ENCODE results near the gene GEN1. TPM values are rescaled to one million over a fixed set of nuclear protein-coding genes. Genes with fewer than 3 reads are reported as not detected.

The GEN1 gene
- total RNA-seq, 1 donor from 2014 or later = 43.5 TPM

DNA sequence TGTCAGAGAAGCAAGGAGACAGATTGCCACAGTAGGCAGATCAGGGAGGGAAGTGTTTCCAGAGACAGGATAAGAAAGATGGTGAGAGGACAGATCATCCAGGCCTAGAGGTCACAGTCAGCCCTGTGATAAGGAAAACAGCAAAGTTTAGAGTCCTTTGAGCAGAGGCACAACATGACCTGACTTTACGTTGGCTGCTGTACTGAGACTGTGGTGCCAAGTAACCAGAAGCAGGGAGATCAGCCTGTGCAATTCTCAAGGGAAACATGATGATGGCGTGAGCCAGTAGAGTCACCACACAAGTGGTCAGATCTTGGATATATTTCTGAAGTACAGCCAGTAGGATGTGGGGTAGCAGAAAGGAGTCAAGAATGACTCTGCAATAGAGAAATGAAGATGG is 44.0 kb upstream of the GEN1 start:
- H3K4me1 Mint-ChIP-seq = no peaks in the 10 kb centered on the region
- Histone ChIP-seq H3K9me3 (ENCODE audit: low read depth) (no peaks in the 10 kb centered on the region), H4K20me1 (ENCODE audit: low read depth) (no peaks in the 10 kb centered on the region), H3K79me2 (ENCODE audit: low read depth) (no peaks in the 10 kb centered on the region), H3K4me1 (peaks cover 5% of the 10 kb centered on the region), H3K9ac (no peak overlapping the region), H3K27ac (no peak overlapping the region), H3K27me3 (no peaks in the 10 kb centered on the region), H3K4me2 (no peak overlapping the region), H2AFZ (replicated peaks) (no peak overlapping the region), H3K36me3 (peaks cover 25% of the 10 kb centered on the region), H3F3A (ENCODE audit: low read depth) (no peaks in the 10 kb centered on the region), H3K4me3 (no peak overlapping the region)
- TF ChIP-seq EZH2 (IDR thresholded peaks at IDR 0.05) = no peak
- TF ChIP-seq, protein P1, sequence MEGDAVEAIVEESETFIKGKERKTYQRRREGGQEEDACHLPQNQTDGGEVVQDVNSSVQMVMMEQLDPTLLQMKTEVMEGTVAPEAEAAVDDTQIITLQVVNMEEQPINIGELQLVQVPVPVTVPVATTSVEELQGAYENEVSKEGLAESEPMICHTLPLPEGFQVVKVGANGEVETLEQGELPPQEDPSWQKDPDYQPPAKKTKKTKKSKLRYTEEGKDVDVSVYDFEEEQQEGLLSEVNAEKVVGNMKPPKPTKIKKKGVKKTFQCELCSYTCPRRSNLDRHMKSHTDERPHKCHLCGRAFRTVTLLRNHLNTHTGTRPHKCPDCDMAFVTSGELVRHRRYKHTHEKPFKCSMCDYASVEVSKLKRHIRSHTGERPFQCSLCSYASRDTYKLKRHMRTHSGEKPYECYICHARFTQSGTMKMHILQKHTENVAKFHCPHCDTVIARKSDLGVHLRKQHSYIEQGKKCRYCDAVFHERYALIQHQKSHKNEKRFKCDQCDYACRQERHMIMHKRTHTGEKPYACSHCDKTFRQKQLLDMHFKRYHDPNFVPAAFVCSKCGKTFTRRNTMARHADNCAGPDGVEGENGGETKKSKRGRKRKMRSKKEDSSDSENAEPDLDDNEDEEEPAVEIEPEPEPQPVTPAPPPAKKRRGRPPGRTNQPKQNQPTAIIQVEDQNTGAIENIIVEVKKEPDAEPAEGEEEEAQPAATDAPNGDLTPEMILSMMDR (IDR thresholded peaks at IDR 0.05) = no peak
- TF ChIP-seq EZH2phosphoT487 (IDR thresholded peaks at IDR 0.05) = no peak
- no peak overlapping the region for H3K4me3 Mint-ChIP-seq
- H3K27me3 Mint-ChIP-seq (ENCODE audit: insufficient read depth, low read depth) = no peaks in the 10 kb centered on the region
- no peaks in the 10 kb centered on the region for H3K9me3 Mint-ChIP-seq
- no peak overlapping the region for H3K27ac Mint-ChIP-seq
- no peak for DNase-seq (ENCODE audit: low spot score)
- H3K36me3 Mint-ChIP-seq = peaks cover 28% of the 10 kb centered on the region

DNA sequence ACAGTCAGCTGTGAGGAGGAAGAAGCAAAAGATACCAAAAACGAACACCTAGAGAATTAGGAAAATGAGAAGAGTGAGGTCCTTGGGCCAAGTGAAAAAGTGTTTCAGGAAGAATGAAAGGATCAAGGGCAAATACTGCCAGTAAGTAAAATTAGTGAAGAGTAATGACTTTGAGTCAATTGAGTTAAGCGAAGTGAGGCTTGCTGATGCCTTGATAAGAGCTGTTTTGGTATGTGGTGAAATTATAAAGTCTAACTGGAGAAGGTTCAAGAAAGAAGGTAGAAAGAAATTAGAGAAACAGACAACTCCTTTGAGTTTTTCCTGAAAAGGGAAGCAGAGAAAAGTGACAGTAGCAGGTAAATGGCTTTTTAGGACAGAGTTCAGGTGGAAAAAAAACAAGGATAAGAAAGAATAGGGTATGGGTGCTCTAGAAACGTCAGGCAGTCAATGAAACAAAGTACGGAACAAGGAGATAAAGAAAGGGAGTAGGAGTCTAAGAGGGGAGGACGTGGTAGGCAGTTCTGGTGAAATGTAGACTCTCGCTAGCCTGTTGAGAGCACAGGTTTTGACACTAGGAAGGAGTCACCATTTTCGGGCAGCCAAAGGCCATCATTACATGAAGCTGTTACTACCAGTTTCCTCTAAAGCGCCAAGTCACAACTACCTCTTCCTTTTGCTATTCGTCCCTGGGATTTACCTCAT is 43.2 kb upstream of the GEN1 start:
- H3K36me3 ChIP-seq = peaks cover 26% of the 10 kb centered on the region
- H3K79me2 ChIP-seq (ENCODE audit: low read depth) = no peaks in the 10 kb centered on the region
- H3K9me3 ChIP-seq (ENCODE audit: low read depth) = no peaks in the 10 kb centered on the region
- DNase-seq (ENCODE audit: low spot score) = no peak
- H3K4me3 Mint-ChIP-seq = no peak overlapping the region
- TF ChIP-seq, protein P1 (IDR thresholded peaks at IDR 0.05) = no peak
- TF ChIP-seq EZH2 (IDR thresholded peaks at IDR 0.05) (no peak), EZH2phosphoT487 (IDR thresholded peaks at IDR 0.05) (no peak)
- peaks cover 10% of the 10 kb centered on the region for H3K4me1 ChIP-seq
- peaks cover 27% of the 10 kb centered on the region for H3K36me3 Mint-ChIP-seq
- H4K20me1 ChIP-seq (ENCODE audit: low read depth) = no peaks in the 10 kb centered on the region
- H3K27ac Mint-ChIP-seq = no peak overlapping the region
- H3K4me2 ChIP-seq = no peak overlapping the region
- no peaks in the 10 kb centered on the region for H3K27me3 ChIP-seq
- no peaks in the 10 kb centered on the region for H3K27me3 Mint-ChIP-seq (ENCODE audit: insufficient read depth, low read depth)
- no peaks in the 10 kb centered on the region for H3F3A ChIP-seq (ENCODE audit: low read depth)
- no peaks in the 10 kb centered on the region for H3K4me1 Mint-ChIP-seq
- H2AFZ ChIP-seq (replicated peaks) = no peak overlapping the region
- H3K4me3 ChIP-seq = no peak overlapping the region
- H3K9me3 Mint-ChIP-seq = no peaks in the 10 kb centered on the region
- no peak overlapping the region for H3K9ac ChIP-seq
- H3K27ac ChIP-seq = no peak overlapping the region

DNA sequence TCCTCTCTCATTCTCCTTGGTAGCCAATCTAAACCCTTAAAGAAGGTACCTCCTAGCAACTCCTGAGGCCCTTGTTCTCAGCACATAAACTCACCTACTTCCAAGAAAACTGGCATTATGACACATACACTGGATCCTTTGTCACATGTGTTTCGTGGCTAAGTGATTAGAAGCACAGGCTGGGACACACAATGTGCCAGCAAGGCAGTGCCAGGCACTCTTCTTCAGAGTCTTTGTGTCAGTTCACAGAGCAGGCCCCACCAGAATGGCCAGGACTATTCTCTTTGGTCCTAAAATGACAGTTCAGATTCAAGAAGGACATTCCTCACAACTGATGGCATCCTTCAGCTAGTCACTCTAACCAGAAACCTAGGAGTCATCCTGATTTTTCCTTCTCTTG is 40.6 kb upstream of the GEN1 start:
- no peaks in the 10 kb centered on the region for H3F3A ChIP-seq (ENCODE audit: low read depth)
- H3K4me1 ChIP-seq = peaks cover 10% of the 10 kb centered on the region
- H3K4me3 ChIP-seq = no peak overlapping the region
- H3K4me1 Mint-ChIP-seq = no peaks in the 10 kb centered on the region
- no peak overlapping the region for H2AFZ ChIP-seq (replicated peaks)
- no peaks in the 10 kb centered on the region for H4K20me1 ChIP-seq (ENCODE audit: low read depth)
- H3K36me3 Mint-ChIP-seq = peaks cover 17% of the 10 kb centered on the region
- no peaks in the 10 kb centered on the region for H3K79me2 ChIP-seq (ENCODE audit: low read depth)
- no peak overlapping the region for H3K27ac ChIP-seq
- H3K4me3 Mint-ChIP-seq = no peak overlapping the region
- H3K9ac ChIP-seq = no peak overlapping the region
- TF ChIP-seq, protein P1 (IDR thresholded peaks at IDR 0.05) = no peak
- no peak for TF ChIP-seq EZH2 (IDR thresholded peaks at IDR 0.05)
- H3K27me3 ChIP-seq = no peaks in the 10 kb centered on the region
- no peaks in the 10 kb centered on the region for H3K9me3 ChIP-seq (ENCODE audit: low read depth)
- DNase-seq (ENCODE audit: low spot score) = no peak
- no peak overlapping the region for H3K4me2 ChIP-seq
- peaks cover 20% of the 10 kb centered on the region for H3K36me3 ChIP-seq
- H3K9me3 Mint-ChIP-seq = no peaks in the 10 kb centered on the region
- no peak overlapping the region for H3K27ac Mint-ChIP-seq
- no peaks in the 10 kb centered on the region for H3K27me3 Mint-ChIP-seq (ENCODE audit: insufficient read depth, low read depth)
